Activated naive CD4-positive, alpha-beta T cell treated with anti-CD3 and anti-CD28 coated beads, Interleukin-2, amount 10 ng/mL, durations not matched to agents 7 days and 5 days (primary cell): ENCODE results near the gene SULT1A2.
"Not testable (repeated sequence)": the region's sequence is repeated elsewhere in the genome, so short reads cannot be mapped to it uniquely, and the experiment has no call there.

ENCODE experiments used
- CTCF ChIA-PET: fragments of 350-600 bp; sonication (Branson Sonifier 250); formaldehyde crosslinking; loops from one replicate; lab custom pipeline; 2021; ENCODE audit warnings: antibody characterized with exemption; lab: Charles Lee
- DNase-seq: peaks from one replicate; pipeline ENCODE4 v3.0.0-alpha.2; 2020
- H3K27ac Mint-ChIP-seq: one replicate; pipeline ENCODE4 v1.8.0; 2021; ENCODE audit warnings: mild to moderate bottlenecking, moderate library complexity, mixed read lengths
- H3K27me3 Mint-ChIP-seq: one replicate; pipeline ENCODE4 v1.8.0; 2021; ENCODE audit warnings: mild to moderate bottlenecking, mixed read lengths
- H3K36me3 Mint-ChIP-seq: one replicate; pipeline ENCODE4 v1.8.0; 2021; ENCODE audit warnings: mixed read lengths
- H3K4me1 Mint-ChIP-seq: one replicate; pipeline ENCODE4 v1.8.0; 2021; ENCODE audit warnings: mixed read lengths
- H3K4me3 Mint-ChIP-seq: one replicate; pipeline ENCODE4 v1.8.0; 2021; ENCODE audit warnings: mild to moderate bottlenecking, moderate library complexity, mixed read lengths
- H3K9me3 Mint-ChIP-seq: one replicate; pipeline ENCODE4 v1.8.0; 2021; ENCODE audit warnings: mixed read lengths

SULT1A2 gene

DNA sequence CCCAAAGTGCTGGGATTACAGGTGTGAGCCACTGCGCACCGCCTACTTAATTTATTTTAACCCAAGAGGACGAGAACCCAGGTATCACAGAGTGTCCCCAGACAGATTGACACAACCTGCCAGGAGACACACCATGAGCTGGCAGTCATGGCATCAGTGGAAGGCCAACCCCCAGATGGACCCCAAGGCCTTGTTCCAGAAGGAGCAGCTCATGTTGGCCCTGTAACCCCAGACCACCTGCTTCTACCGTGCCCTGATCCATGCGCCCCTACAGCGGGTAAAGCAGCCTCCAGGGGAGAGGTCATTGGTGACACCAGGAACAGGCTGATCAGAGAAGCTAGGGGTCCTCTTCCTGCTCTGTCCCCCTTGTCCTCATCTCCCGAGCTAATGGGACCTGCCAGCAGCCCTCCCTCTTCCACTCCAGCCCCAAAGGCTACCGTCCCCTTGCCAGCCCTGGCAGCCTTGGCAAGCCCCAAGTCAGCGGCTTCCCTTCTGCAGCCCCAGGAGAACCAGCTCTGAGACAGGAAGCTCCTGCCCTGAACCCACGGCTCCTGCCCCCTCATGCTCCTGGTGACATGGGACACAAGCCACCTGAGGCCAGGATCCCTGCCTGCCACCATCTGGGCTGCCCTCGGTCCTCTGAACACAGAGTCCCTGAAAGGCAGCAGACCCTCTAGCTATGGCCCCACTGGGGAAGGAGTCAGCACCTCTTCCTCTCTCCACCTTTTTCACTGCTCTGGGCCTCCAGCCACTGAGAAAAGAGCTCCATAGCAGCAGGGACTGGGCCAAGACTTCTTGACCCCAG is 6.7 kb upstream of the SULT1A2 start:
- H3K4me3 Mint-ChIP-seq, result no peak overlapping the region
- H3K27me3 Mint-ChIP-seq, result no peaks in the 10 kb centered on the region
- DNase-seq, result no peak
- H3K27ac Mint-ChIP-seq, result no peak overlapping the region
- CTCF ChIA-PET, result no interaction called here
- no peaks in the 10 kb centered on the region for H3K4me1 Mint-ChIP-seq
- H3K9me3 Mint-ChIP-seq, result no peaks in the 10 kb centered on the region
- H3K36me3 Mint-ChIP-seq, result no peaks in the 10 kb centered on the region

DNA sequence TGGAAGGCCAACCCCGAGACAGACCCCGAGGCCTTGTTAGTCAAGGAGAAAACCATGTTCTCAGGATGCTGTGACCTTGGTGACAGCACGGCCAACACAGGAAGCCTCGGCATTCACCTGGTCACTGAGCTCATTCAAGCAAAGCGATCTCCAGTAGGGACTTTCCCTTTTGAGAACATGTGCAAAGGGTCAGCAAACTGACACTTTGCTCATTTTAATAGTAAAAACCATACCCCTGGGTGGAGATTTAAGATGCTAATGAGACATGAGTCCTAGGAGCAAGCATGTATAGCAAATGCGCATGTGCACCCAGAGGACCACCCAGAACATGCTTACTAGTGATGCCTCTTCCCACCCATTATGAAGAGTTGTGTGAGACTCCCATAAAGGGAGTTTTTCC is 5.7 kb upstream of the SULT1A2 start:
- H3K4me1 Mint-ChIP-seq, result no peaks in the 10 kb centered on the region
- no peak overlapping the region for H3K27ac Mint-ChIP-seq
- H3K27me3 Mint-ChIP-seq, result no peaks in the 10 kb centered on the region
- H3K9me3 Mint-ChIP-seq, result no peaks in the 10 kb centered on the region
- no peak overlapping the region for H3K4me3 Mint-ChIP-seq
- no peaks in the 10 kb centered on the region for H3K36me3 Mint-ChIP-seq
- CTCF ChIA-PET, result no interaction called here
- DNase-seq, result no peak

DNA sequence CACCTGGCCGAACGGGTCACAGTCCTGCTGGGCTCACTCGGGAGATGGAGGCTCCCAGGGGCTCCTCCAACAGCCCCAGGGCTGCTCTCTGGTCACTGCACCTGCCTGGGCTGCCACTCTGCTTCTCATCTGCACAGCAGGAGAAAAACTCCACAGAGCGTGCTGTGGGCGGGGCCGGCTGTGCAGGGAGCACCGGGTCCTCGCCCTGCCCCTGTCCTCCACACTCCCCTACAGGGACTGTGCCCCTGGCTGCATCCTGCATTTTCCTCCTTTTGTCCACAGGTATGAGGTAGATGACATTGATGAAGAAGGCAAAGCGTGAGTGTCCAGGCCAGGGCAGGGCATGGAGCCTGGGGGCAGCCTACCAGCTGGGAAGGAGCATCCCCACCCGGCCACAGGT is 5.2 kb upstream of the SULT1A2 start:
- H3K27me3 Mint-ChIP-seq, H3K4me1 Mint-ChIP-seq, H3K9me3 Mint-ChIP-seq, H3K27ac Mint-ChIP-seq, H3K4me3 Mint-ChIP-seq, CTCF ChIA-PET, DNase-seq, H3K36me3 Mint-ChIP-seq: not testable (repeated sequence)

DNA sequence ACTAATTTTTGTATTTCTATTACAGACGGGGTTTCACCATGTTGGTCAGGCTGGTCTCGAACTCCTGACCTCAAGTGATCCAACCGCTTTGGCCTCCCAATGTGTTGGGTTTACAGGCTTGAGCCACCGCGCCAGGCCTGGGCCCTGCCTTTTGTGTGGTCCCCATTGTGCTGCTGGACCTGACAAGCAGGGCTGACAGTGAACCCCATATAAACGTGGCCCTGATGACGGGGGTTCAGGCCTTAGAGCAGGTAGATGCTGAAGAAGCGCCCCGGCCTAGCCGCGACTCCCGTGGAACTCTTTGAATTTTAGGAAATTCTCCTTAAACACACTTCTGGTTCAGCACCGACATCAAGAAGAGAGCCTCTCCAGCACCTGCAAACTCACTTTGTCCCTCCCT is 4.7 kb upstream of the SULT1A2 start:
- H3K9me3 Mint-ChIP-seq, CTCF ChIA-PET, H3K36me3 Mint-ChIP-seq, H3K4me3 Mint-ChIP-seq, H3K27ac Mint-ChIP-seq, H3K4me1 Mint-ChIP-seq, H3K27me3 Mint-ChIP-seq, DNase-seq: not testable (repeated sequence)

DNA sequence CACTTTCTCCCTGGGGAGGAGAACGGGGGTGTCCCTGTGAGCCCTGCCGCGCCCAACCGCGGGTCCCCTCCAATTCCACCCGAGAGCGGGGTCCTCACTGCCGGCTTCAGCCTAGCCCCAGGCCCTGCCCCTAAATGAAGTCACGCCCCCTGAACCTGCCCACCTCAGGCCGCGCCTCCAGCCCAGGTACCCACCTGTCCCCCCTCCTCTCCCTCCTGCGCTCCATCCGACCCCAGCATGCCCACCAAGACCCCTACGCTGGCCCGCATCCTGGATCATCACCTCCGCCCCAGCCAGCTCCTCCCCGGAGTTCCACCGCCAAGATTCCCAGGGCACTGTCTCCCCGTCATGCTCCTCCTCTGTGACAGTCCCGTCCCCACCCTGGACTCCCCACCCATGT is 4.1 kb upstream of the SULT1A2 start:
- H3K27ac Mint-ChIP-seq, DNase-seq, H3K27me3 Mint-ChIP-seq, H3K4me1 Mint-ChIP-seq, H3K36me3 Mint-ChIP-seq, H3K9me3 Mint-ChIP-seq, CTCF ChIA-PET, H3K4me3 Mint-ChIP-seq: not testable (repeated sequence)

DNA sequence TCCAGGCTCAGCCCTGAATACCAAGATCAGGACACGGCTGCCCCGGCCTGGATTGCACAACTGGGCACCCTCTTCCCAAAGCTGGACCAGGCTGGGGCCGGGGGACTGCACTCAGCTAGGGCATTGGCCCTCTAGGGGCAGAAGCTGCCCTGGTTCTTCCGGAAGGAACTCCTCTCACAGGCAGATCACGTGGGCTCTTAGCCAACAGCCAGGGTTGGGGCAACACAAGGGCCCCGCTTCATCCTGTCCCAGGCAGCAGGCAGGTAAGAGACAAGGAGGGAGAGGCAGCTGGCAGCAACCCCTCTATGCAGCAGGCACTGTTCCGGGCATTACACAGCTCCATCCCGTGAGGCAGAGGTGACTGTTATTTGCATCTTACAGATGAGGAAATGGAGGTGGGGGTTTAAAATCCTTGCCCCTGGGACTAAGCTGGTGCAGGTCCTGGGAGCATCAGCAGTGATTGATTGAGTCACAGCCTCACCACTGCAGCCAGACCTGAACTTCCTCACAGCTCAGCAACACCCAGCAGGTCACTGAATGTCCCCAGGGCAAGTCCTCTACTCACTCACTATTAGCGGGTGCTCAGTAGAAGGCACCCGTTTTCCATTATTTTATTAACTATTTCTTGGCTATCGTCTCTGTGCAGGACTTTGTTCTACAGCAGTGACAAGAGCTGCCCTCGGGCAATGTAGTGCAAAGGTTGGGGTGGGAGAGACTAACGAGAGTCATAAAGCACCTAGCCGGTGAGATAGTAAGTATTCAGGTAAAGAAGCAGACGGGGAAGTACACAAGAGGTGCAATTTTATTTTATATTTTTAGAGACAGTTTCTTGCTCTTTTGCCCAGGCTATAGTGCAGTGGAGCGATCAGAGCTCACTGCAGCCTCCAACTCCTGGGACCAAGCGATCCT is 2.8 kb upstream of the SULT1A2 start:
- H3K4me3 Mint-ChIP-seq, H3K9me3 Mint-ChIP-seq, CTCF ChIA-PET, H3K36me3 Mint-ChIP-seq, H3K4me1 Mint-ChIP-seq, H3K27me3 Mint-ChIP-seq, H3K27ac Mint-ChIP-seq, DNase-seq: not testable (repeated sequence)

DNA sequence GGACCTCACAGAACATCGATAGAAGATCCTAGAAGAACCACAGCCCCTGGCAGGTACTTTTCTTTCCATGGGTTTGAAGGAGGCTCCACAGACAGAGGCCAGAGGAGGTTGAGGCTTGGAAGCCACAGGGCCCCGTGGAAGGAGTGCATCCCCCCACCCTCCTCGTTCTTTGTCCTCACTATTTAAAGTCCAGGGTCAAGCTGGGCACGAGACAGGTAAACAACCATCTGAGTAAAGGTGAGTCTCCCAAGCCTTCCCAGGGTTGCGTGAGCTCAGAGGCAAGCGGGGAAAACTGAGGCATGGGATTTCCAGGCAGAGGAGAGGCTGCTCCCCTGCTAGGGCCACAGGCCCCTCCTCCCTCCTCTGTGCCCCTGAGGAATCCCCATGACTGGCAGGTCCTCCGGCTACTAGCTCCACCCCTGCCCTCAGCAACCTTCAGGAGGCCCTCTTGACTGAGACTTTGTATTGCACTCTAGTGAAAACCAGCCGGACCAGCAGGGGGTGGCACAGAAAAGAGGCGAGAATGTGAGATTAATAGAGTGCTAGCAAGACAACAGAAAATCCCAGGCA is 927 bp upstream of the SULT1A2 start:
- Mint-ChIP-seq H3K9me3 (no peaks in the 10 kb centered on the region), H3K36me3 (no peaks in the 10 kb centered on the region), H3K27me3 (no peaks in the 10 kb centered on the region), H3K27ac (no peak overlapping the region), H3K4me3 (no peak overlapping the region), H3K4me1 (peaks cover 6% of the 10 kb centered on the region)
- DNase-seq, result no peak
- CTCF ChIA-PET, result no interaction called here

DNA sequence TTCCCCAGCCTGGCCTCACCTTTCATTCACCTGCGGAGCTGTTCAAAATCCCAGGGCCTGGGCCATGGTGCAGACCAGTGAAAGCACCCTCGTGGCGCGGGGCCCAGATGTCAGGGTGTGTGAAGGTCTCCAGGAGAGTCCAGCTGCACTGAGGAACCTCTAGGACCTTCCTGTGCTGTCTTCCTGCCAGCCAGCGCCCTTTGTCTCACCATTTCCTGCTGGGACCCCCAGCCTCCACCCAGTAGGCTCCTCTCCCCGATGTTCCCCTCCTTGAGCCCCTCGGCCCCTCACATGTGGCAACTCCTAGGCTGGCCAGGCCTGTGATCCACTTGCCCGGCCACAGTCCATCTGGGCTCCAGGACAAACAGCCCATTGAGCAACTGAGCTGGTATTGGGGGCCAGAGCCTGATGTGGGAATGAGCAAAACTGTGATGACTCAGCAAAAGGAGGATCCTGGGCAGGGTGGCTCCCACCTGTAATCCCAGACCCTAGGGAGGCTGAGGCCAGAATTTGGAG is 677 bp downstream of the SULT1A2 start:
- Mint-ChIP-seq H3K36me3 (peaks cover 10% of the 10 kb centered on the region), H3K27ac (no peak overlapping the region), H3K27me3 (no peaks in the 10 kb centered on the region), H3K4me3 (no peak overlapping the region), H3K4me1 (peaks cover 6% of the 10 kb centered on the region), H3K9me3 (no peaks in the 10 kb centered on the region)
- CTCF ChIA-PET, result no interaction called here
- DNase-seq, result no peak

DNA sequence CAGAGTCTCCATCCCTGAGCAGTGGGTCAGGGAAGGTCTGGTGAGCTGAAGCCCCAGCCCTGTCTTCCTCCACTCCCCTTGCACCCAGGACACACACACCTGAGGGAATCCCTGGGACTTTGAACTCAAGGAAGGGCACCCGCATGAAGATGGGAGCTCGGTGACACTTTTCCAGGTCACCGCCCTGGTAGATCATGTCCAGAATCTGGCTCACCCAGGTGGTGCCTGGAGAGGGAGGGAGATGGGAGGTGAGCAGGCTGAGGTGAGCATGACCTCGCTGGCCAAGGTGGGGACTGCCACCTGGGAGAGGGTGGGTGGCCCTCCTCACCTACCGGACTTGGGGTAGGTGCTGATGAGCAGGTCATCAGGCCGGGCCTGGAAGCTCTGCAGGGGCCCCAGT is 1.4 kb downstream of the SULT1A2 start:
- H3K27me3 Mint-ChIP-seq, H3K4me1 Mint-ChIP-seq, CTCF ChIA-PET, H3K4me3 Mint-ChIP-seq, DNase-seq, H3K9me3 Mint-ChIP-seq, H3K27ac Mint-ChIP-seq: not testable (repeated sequence)
- peaks cover 14% of the 10 kb centered on the region for H3K36me3 Mint-ChIP-seq

DNA sequence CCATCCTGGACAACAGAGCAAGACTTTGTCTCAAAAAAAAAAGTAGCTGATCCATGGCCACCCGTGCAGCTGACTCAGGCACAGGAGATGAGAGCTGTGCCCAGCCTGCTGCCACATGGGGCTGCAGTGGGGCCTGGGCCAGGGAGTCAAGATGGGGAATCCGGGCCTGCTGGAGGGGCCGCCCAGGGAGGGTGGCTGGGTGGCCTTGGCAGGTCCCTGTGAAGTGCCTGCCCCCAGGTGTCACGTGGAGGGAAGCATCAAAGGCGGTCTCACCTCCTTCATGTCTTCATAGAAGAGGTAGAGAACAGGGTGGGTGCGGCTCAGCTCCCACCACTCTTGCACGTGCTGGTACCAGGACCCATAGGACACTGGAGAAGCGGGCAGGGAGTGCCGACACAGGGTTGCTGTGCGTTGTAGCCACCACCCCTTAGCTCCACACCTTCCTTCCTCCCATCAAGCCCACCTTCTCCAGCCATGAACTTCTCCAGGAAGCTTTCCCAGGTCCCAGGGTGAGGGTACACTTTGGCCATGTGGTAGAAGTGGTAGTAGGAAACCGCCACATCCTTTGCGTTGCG is 3.8 kb downstream of the SULT1A2 start:
- H3K27ac Mint-ChIP-seq, result no peak overlapping the region
- no peak for DNase-seq
- no peaks in the 10 kb centered on the region for H3K9me3 Mint-ChIP-seq
- H3K4me1 Mint-ChIP-seq, result peaks cover 6% of the 10 kb centered on the region
- no peaks in the 10 kb centered on the region for H3K27me3 Mint-ChIP-seq
- H3K36me3 Mint-ChIP-seq, result peaks cover 22% of the 10 kb centered on the region
- CTCF ChIA-PET, result interaction anchor here (0.6 kb wide), 1 partner anchor 314 kb away, joined by 3 read pairs; no protein-coding TSS in a partner anchor
- H3K4me3 Mint-ChIP-seq, result no peak overlapping the region

DNA sequence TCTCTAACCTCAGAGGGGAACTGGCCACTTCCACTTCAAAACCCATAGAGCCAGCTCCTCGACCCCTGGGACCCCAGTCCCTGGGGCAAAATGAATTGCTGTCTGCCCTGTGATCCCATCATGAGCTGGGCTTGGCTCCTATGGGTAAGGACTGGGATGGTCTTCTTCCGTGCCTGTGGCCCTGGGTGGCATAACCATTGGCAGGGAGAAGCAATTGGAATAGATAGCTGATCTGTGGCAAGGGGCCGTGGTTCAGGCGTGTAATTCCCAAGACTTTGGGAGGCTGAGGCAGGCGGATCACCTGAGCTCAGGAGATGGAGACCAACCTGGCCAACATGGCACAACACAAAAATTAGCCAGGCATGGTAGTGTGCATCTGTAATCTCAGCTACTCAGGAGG is 4.3 kb downstream of the SULT1A2 start:
- CTCF ChIA-PET, result interaction anchor here (0.6 kb wide), 1 partner anchor 313 kb away, joined by 3 read pairs; no protein-coding TSS in a partner anchor
- peaks cover 22% of the 10 kb centered on the region for H3K36me3 Mint-ChIP-seq
- no peaks in the 10 kb centered on the region for H3K27me3 Mint-ChIP-seq
- H3K27ac Mint-ChIP-seq, result no peak overlapping the region
- H3K4me1 Mint-ChIP-seq, result peaks cover 6% of the 10 kb centered on the region
- no peak overlapping the region for H3K4me3 Mint-ChIP-seq
- H3K9me3 Mint-ChIP-seq, result no peaks in the 10 kb centered on the region
- no peak for DNase-seq

DNA sequence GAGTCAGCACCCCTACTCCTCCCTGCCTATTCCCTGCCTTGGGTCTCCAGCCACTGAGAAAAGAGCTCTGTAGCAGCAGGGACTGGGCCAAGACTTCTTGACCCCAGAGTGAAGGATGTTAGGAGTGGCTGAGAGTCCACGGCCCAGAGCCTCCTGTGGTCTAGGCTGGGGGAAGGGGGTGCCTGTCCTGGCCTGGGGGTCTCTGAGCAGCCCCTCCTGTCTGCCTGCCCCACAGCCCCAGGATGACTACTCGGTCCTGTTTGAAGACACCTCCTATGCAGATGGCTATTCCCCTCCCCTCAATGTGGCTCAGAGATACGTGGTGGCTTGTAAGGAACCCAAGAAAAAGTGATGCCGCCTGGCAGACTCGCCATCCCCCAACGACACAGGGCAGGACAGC is 5.5 kb downstream of the SULT1A2 start:
- H3K27me3 Mint-ChIP-seq, result no peaks in the 10 kb centered on the region
- no peaks in the 10 kb centered on the region for H3K9me3 Mint-ChIP-seq
- DNase-seq, result no peak
- CTCF ChIA-PET, result no interaction called here
- no peak overlapping the region for H3K4me3 Mint-ChIP-seq
- H3K4me1 Mint-ChIP-seq, result no peaks in the 10 kb centered on the region
- H3K27ac Mint-ChIP-seq, result no peak overlapping the region
- H3K36me3 Mint-ChIP-seq, result peaks cover 27% of the 10 kb centered on the region

DNA sequence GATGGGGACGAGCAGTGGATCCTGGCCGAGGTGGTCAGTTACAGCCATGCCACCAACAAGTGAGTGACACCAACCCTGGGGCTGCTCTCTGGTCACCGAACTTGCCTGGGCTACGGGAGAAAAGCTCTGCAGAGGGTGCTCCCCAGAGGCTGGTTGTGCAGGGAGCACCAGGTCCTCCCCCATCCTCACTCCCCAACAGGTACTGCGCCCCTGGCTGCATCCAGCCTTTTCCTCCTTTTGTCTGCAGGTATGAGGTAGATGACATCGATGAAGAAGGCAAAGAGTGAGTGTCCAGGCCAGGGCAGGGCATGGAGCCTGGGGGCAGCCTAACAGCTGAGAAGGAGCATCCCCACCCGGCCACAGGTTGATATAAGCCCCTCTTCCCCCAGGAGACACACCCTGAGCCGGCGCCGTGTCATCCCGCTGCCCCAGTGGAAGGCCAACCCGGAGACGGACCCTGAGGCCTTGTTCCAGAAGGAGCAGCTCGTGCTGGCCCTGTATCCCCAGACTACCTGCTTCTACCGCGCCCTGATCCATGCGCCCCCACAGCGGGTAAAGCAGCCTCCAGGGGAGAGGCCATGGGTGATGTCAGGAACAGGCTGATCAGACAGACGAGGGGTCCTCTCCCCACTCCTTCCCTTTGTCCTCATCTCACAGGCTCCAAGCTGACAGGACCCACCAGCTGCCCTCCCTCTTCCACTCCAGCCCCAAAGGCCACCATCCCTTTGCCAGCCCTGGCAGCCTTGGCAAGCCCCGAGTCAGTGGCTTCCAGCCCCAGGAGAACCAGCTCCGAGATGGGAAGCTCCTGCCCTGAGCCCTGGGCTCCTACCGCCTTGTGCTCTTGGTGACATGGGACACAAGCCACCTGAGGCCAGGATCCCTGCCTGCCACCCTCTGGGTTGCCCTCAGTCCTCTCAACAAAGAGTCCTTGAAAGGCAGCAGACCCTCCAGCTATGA is 6.2 kb downstream of the SULT1A2 start:
- CTCF ChIA-PET, result no interaction called here
- Mint-ChIP-seq H3K27me3 (no peaks in the 10 kb centered on the region), H3K4me1 (no peaks in the 10 kb centered on the region), H3K4me3 (no peak overlapping the region), H3K27ac (peak overlapping the region; percentile 6), H3K9me3 (no peaks in the 10 kb centered on the region), H3K36me3 (peaks cover 29% of the 10 kb centered on the region)
- DNase-seq, result no peak
